H9 (cell line): ENCODE measurements around the gene HNRNPH2. TPM values are rescaled to one million over a fixed set of nuclear protein-coding genes. Genes with fewer than 3 reads are reported as not detected.

Experiments
- DNase-seq: peaks from one replicate; pipeline ENCODE4 v3.0.0-alpha.2; 2017
- H2AFZ ChIP-seq: one replicate; pipeline ENCODE4 v1.6.1; 2013; ENCODE audit warnings: mild to moderate bottlenecking, low read length, control low read depth, moderate library complexity
- H2AK5ac ChIP-seq: 2 replicates; pipeline ENCODE4 v1.6.1; 2013; ENCODE audit warnings: low read length, control low read depth, mixed read lengths; ENCODE audit not compliant: insufficient read length
- H2BK120ac ChIP-seq: one replicate; pipeline ENCODE4 v1.6.1; 2013; ENCODE audit warnings: low read depth, mild to moderate bottlenecking, low read length, control low read depth, inconsistent platforms; ENCODE audit not compliant: poor library complexity, severe bottlenecking
- H2BK12ac ChIP-seq: 2 replicates; pipeline ENCODE4 v1.6.1; 2013; ENCODE audit warnings: low read length, control low read depth, mixed read lengths, low read depth; ENCODE audit not compliant: insufficient read length
- H2BK15ac ChIP-seq: 2 replicates; pipeline ENCODE4 v1.6.1; 2013; ENCODE audit warnings: low read depth, low read length, control low read depth
- H2BK20ac ChIP-seq: one replicate; pipeline ENCODE4 v1.6.1; 2013; ENCODE audit warnings: low read depth, mild to moderate bottlenecking, low read length, control low read depth, inconsistent platforms; ENCODE audit not compliant: poor library complexity, severe bottlenecking
- H2BK5ac ChIP-seq: 2 replicates; pipeline ENCODE4 v1.6.1; 2013; ENCODE audit warnings: low read length, control low read depth, mixed read lengths; ENCODE audit not compliant: insufficient read length
- H3K14ac ChIP-seq: 2 replicates; pipeline ENCODE4 v1.6.1; 2013; ENCODE audit warnings: low read length, control low read depth; ENCODE audit not compliant: insufficient read depth
- H3K18ac ChIP-seq: 2 replicates; pipeline ENCODE4 v1.6.1; 2013; ENCODE audit warnings: low read depth, mild to moderate bottlenecking, mixed read lengths, low read length, control low read depth; ENCODE audit not compliant: insufficient read length
- H3K23ac ChIP-seq: 2 replicates; pipeline ENCODE4 v1.6.1; 2013; ENCODE audit warnings: low read length, control low read depth, mixed read lengths, low read depth; ENCODE audit not compliant: insufficient read length
- H3K23me2 ChIP-seq: 2 replicates; pipeline ENCODE4 v1.6.1; 2013; ENCODE audit warnings: low read depth, mild to moderate bottlenecking, mixed read lengths, low read length, control low read depth; ENCODE audit not compliant: insufficient read length, poor library complexity, severe bottlenecking
- H3K27ac ChIP-seq: 2 replicates; pipeline ENCODE4 v1.5.1; 2013; ENCODE audit warnings: low read length, control low read depth, mixed read lengths, low read depth; ENCODE audit not compliant: insufficient read length
- H3K27me3 ChIP-seq: 2 replicates; pipeline ENCODE4 v1.6.1; 2013; ENCODE audit warnings: low read length, control low read depth, inconsistent platforms; ENCODE audit not compliant: insufficient read depth
- H3K4ac ChIP-seq: 2 replicates; pipeline ENCODE4 v1.6.1; 2013; ENCODE audit warnings: low read depth, mild to moderate bottlenecking, control low read depth, inconsistent platforms, low read length, moderate library complexity
- H3K4me1 ChIP-seq: 2 replicates; pipeline ENCODE4 v1.6.1; 2013; ENCODE audit warnings: low read length, control low read depth, inconsistent platforms; ENCODE audit not compliant: insufficient read depth
- H3K4me2 ChIP-seq: 2 replicates; pipeline ENCODE4 v1.6.1; 2013; ENCODE audit warnings: low read length, control low read depth, mixed read lengths; ENCODE audit not compliant: insufficient read length, insufficient read depth
- H3K56ac ChIP-seq: 2 replicates; pipeline ENCODE4 v1.6.1; 2013; ENCODE audit warnings: low read depth, mild to moderate bottlenecking, mixed read lengths, low read length, control low read depth; ENCODE audit not compliant: insufficient read length
- H3K79me1 ChIP-seq: 2 replicates; pipeline ENCODE4 v1.6.1; 2013; ENCODE audit warnings: low read depth, mild to moderate bottlenecking, moderate library complexity, low read length, control low read depth, inconsistent platforms; ENCODE audit not compliant: insufficient read depth, poor library complexity, severe bottlenecking
- H3K79me2 ChIP-seq: 2 replicates; pipeline ENCODE4 v1.6.1; 2013; ENCODE audit warnings: low read length, control low read depth, inconsistent platforms; ENCODE audit not compliant: insufficient read depth
- H3K9ac ChIP-seq: 2 replicates; pipeline ENCODE4 v1.6.1; 2013; ENCODE audit warnings: low read length, control low read depth, mixed read lengths; ENCODE audit not compliant: insufficient read length; ENCODE audit errors: extremely low read depth
- H3K9me3 ChIP-seq: one replicate; pipeline ENCODE4 v1.6.1; 2013; ENCODE audit warnings: low read depth, low read length, inconsistent platforms; ENCODE audit not compliant: control insufficient read depth
- H3T11ph ChIP-seq: one replicate; pipeline ENCODE4 v1.6.1; 2013; ENCODE audit warnings: mild to moderate bottlenecking, low read length, control low read depth, inconsistent platforms
- H4K20me1 ChIP-seq: one replicate; pipeline ENCODE4 v1.6.1; 2013; ENCODE audit not compliant: control insufficient read depth, insufficient read length, insufficient read depth
- H4K5ac ChIP-seq: 2 replicates; pipeline ENCODE4 v1.6.1; 2013; ENCODE audit warnings: low read depth, mild to moderate bottlenecking, mixed read lengths, low read length, control low read depth; ENCODE audit not compliant: insufficient read length
- H4K8ac ChIP-seq: replicated peaks from 2 replicates; pipeline ENCODE4 v1.6.1; 2013; ENCODE audit warnings: low read length, control low read depth, mixed read lengths, low read depth; ENCODE audit not compliant: insufficient read length
- H4K91ac ChIP-seq: 2 replicates; pipeline ENCODE4 v1.6.1; 2013; ENCODE audit warnings: low read depth, mild to moderate bottlenecking, moderate library complexity, mixed read lengths, low read length, control low read depth; ENCODE audit not compliant: insufficient read length
- H3K27ac Mint-ChIP-seq, 3 experiments: 2 replicates in 2 of 3; 3 replicates in 1 of 3; pipeline ENCODE4 v1.8.0; 2020 to 2021; ENCODE audit warnings: mixed read lengths in 3 of 3, mild to moderate bottlenecking in 1 of 3, moderate library complexity in 1 of 3
- H3K27me3 Mint-ChIP-seq: 2 replicates; pipeline ENCODE4 v1.8.0; 2021; ENCODE audit warnings: low read depth, mild to moderate bottlenecking, moderate library complexity, mixed read lengths
- H3K36me3 Mint-ChIP-seq, 3 experiments: 2 replicates in 2 of 3; 3 replicates in 1 of 3; pipeline ENCODE4 v1.8.0; 2020 to 2021; ENCODE audit warnings: low read depth in 3 of 3, mixed read lengths in 3 of 3; ENCODE audit not compliant: insufficient read depth in 1 of 3
- H3K4me1 Mint-ChIP-seq, 2 experiments: 2 replicates each; pipeline ENCODE4 v1.8.0; 2020; ENCODE audit warnings: mixed read lengths in 2 of 2
- H3K4me3 Mint-ChIP-seq, 2 experiments: 2 replicates in 1 of 2; 3 replicates in 1 of 2; pipeline ENCODE4 v1.8.0; 2020 to 2021; ENCODE audit warnings: mild to moderate bottlenecking in 2 of 2, mixed read lengths in 2 of 2, moderate library complexity in 1 of 2
- H3K9me3 Mint-ChIP-seq, 2 experiments: 2 replicates in 1 of 2; 3 replicates in 1 of 2; pipeline ENCODE4 v1.8.0; 2020; ENCODE audit warnings: mild to moderate bottlenecking in 2 of 2, mixed read lengths in 2 of 2, moderate library complexity in 1 of 2
- CTCF ChIP-seq: fragments of 200-600 bp; sonication (generic); conservative IDR thresholded peaks from 3 replicates; pipeline ENCODE4 v1.8.0; 2021; ENCODE audit warnings: antibody characterized with exemption, mild to moderate bottlenecking
- WGBS: extraction: QIAGEN DNeasy Blood & Tissue Kit; methylation state at CpG from one replicate; pipeline ENCODE4 v1.1.7; 2013; ENCODE audit warnings: missing lambda C conversion rate, low lambda C conversion rate, mixed read lengths; ENCODE audit not compliant: insufficient read length; ENCODE audit errors: extremely low coverage; 5-methylcytosine and 5-hydroxymethylcytosine counted together
- total RNA-seq: library from RNA; stranded (reverse); gene quantifications from 2 replicates; pipeline ENCODE4 v1.2.1, GENCODE V29; 2021

Gene HNRNPH2
- total RNA-seq, 1 experiment from 2014 or later: 60.2 TPM

- no peak overlapping the region for H2BK120ac ChIP-seq
- no peaks in the 10 kb centered on the region for H3K27me3 ChIP-seq
- no peak overlapping the region for H3K27ac ChIP-seq
- Mint-ChIP-seq H3K9me3 (peaks cover 59 to 68% of the 10 kb centered on the region in 2 experiments), H3K27me3 (peaks cover 5% of the 10 kb centered on the region), H3K4me3 (no peak overlapping the region), H3K36me3 (peaks cover 31 to 62% (median 60%) of the 10 kb centered on the region in 3 experiments), H3K27ac (no peak overlapping the region), H3K4me1 (no peaks in the 10 kb centered on the region)
- no peak overlapping the region for H3K4me2 ChIP-seq
- H2AK5ac ChIP-seq: no peak overlapping the region
- no peak for TF ChIP-seq CTCF
- no peak overlapping the region for H2BK15ac ChIP-seq
- no peak overlapping the region for H2BK12ac ChIP-seq
- H3K18ac ChIP-seq: no peak overlapping the region
- H2AFZ ChIP-seq: no peak overlapping the region
- no peaks in the 10 kb centered on the region for H4K20me1 ChIP-seq
- no peaks in the 10 kb centered on the region for H3K79me2 ChIP-seq
- H4K5ac ChIP-seq: no peak overlapping the region
- H3K4ac ChIP-seq: no peak overlapping the region
- H2BK20ac ChIP-seq: no peak overlapping the region
- no peak overlapping the region for H3K23ac ChIP-seq
- DNase-seq: no peak
- H3K79me1 ChIP-seq: no peaks in the 10 kb centered on the region
- H2BK5ac ChIP-seq: no peak overlapping the region
- no peak overlapping the region for H3K9ac ChIP-seq
- peaks cover 42% of the 10 kb centered on the region for H3K9me3 ChIP-seq
- WGBS: no CpG with 5 or more reads among the region's 2 CpGs
- no peaks in the 10 kb centered on the region for H3K23me2 ChIP-seq
- no peak overlapping the region for H4K91ac ChIP-seq
- H4K8ac ChIP-seq: no peak overlapping the region
- H3T11ph ChIP-seq: no peak overlapping the region
- H3K4me1 ChIP-seq: no peaks in the 10 kb centered on the region
- H3K56ac ChIP-seq: no peak overlapping the region
- H3K14ac ChIP-seq: no peak overlapping the region
These were observed 34.1 kb downstream of the HNRNPH2 start for GRCh38 chrX:101442085-101442484.
